Measurements from ENCODE around the gene SLC32A1. TPM values are rescaled to one million over a fixed set of nuclear protein-coding genes. Genes with fewer than 3 reads are reported as not detected.

The SLC32A1 gene
- total and polyA plus RNA-seq, 2 of the 13 experiments (the other 11 are each of a cell fraction or from before 2014, with no cell fraction given): not detected

DNA sequence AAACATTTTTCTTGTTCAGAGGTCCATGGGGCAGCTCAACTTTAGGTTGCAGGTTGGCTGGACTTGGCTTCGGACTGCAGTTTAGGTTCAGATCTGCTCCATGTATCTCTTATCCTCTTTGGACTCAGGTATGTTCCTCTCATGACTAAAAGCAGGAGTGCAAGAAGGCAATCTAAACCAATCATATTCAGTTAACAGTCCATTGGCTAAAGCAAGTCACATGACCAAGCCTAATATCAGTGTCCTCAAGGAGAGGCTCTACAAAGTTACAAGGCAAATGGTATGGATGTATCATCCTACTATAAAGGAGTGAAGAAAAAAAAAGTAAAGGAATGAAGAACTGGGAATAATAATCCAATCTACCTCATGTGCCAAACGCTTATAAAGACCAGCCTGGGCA, 21.5 kb downstream of the SLC32A1 start:
- no peak for DNase-seq (ENCODE audit: low spot score)
- CTCF ChIA-PET (ENCODE audit: low intra/inter-chr PET ratio, low total read pairs): no interaction called here
- Histone ChIP-seq H3K4me1 (ENCODE audit: insufficient read depth, low read length) (peaks cover 23% of the 10 kb centered on the region), H4K20me1 (ENCODE audit: insufficient read depth, low read length) (no peaks in the 10 kb centered on the region), H3K4me2 (ENCODE audit: low read depth, low read length) (no peak overlapping the region), H3K27ac (ENCODE audit: extremely low read length, insufficient read depth, low read length) (no peak overlapping the region), H3K9me3 (ENCODE audit: low read length) (no peaks in the 10 kb centered on the region), H3K9ac (ENCODE audit: insufficient read depth, low read depth, low read length) (no peak overlapping the region), H3K4me3 (replicated peaks in 1 of 3; ENCODE audit: insufficient read depth in 1 of 3, low read depth in 2 of 3, low read length in 3 of 3) (no peak overlapping the region), H3K79me2 (ENCODE audit: insufficient read depth, low read length) (peaks cover 17% of the 10 kb centered on the region), H2AFZ (ENCODE audit: low read length) (no peak overlapping the region), H3K36me3 (replicated peaks in 1 of 2; ENCODE audit: control insufficient read depth in 1 of 2, insufficient read depth in 2 of 2, low read length in 2 of 2) (0 out of 5 replicates have a peak, but pooled peaks cover 0 to 3% of the 10 kb centered on the region in 2 experiments), H3K27me3 (ENCODE audit: control insufficient read depth in 1 of 2, insufficient read depth in 2 of 2, low read length in 2 of 2) (peaks cover 0 to 23% of the 10 kb centered on the region in 2 experiments; a peak in 3 of 5 replicates)
- intact Hi-C loops (cut with micrococcal nuclease; ENCODE audit: unreplicated experiment) (loop anchor here (5.0 kb wide), 1 partner anchor 78 kb away; no protein-coding TSS in a partner anchor), in situ Hi-C loops (cut with HindIII; ENCODE audit: extremely low pct_ligation_motif_present, low pct_unique_long_range_greater_than_20kb) (loop anchor here (25.0 kb wide), 1 partner anchor 308 kb away; the partner anchor contains the start of gene SNHG17)
- no TSS peak for BruUV-seq (replicated peaks)
- TF ChIP-seq RAD51 (IDR thresholded peaks at IDR 0.05; ENCODE audit: borderline replicate concordance): peak; percentile 58; the same call in 1 of the 2 replicates
- TF ChIP-seq TP53 (CRISPR knock-in tag; conservative IDR thresholded peaks at IDR 0.05): no peak
- TF ChIP-seq NFYC (CRISPR knock-in tag; IDR thresholded peaks at IDR 0.05): peak; percentile 44; the same call in 1 of the 2 replicates
- POLR2A ChIA-PET: no interaction called here
- 21% methylated on average over 2 of the region's 2 CpGs for WGBS (ENCODE audit: low lambda C conversion rate)
- FAIRE-seq: no peak
- ATAC-seq: no peak

DNA sequence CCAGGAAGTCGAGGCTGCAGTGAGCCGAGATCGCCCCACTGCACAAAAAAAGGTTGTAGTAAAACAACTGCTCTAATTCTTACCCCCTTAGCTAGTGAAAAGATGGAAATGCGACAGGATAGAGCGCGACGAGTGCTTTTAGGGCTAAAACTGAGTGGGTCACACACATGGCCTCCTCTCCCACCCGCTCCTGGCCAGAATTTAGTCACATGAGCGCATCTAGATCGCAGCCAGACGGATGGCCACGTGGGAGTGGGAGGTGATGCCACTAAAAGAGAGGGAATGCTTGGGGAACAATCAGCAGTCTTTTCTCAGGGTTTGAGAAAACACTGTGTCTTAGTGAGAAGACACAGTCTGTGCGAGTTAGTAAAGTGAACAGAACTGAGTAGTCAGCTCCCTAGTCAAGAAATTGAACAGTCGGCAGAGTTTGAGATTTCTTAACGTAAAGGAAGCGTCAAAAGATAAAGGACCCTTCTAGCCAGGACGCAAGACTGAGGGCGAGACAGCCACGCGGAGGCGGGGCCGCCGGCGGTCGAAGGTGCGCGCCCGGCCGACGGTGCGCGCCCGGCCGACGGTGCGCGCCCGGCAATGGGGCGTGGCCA, 23.3 kb downstream of the SLC32A1 start:
- no peak for ATAC-seq
- TF ChIP-seq SMYD3 (CRISPR knock-in tag; IDR thresholded peaks at IDR 0.05) (no peak), ZNF460 (CRISPR knock-in tag; IDR thresholded peaks at IDR 0.05; ENCODE audit: borderline replicate concordance) (peak; percentile 18; the same call in 1 of the 2 replicates), POGZ (CRISPR knock-in tag; IDR thresholded peaks at IDR 0.05) (no peak), ZNF713 (CRISPR knock-in tag; IDR thresholded peaks at IDR 0.05) (0 out of 2 replicates have a peak, but pooled peaks have one; percentile 25), NFATC3 (CRISPR knock-in tag; IDR thresholded peaks at IDR 0.05) (0 out of 2 replicates have a peak, but pooled peaks have one; percentile 32), MATR3 (CRISPR knock-in tag; IDR thresholded peaks at IDR 0.05) (no peak), ZNF253 (CRISPR knock-in tag; IDR thresholded peaks at IDR 0.05; ENCODE audit: borderline replicate concordance) (no peak), HNRNPL (IDR thresholded peaks at IDR 0.05; ENCODE audit: low read depth, low read length) (no peak)

More for the DNA sequence above, 23.3 kb downstream of the SLC32A1 start:
- Histone ChIP-seq H3K4me3 (replicated peaks in 1 of 3; ENCODE audit: insufficient read depth in 1 of 3, low read depth in 2 of 3, low read length in 3 of 3) (peak overlapping the region; percentile 7 to 96 (median 65); a peak in 5 of 6 replicates), H3K4me1 (ENCODE audit: insufficient read depth, low read length) (peaks cover 23% of the 10 kb centered on the region), H3K27me3 (ENCODE audit: control insufficient read depth in 1 of 2, insufficient read depth in 2 of 2, low read length in 2 of 2) (peaks cover 0 to 12% of the 10 kb centered on the region in 2 experiments; a peak in 3 of 5 replicates), H3K79me2 (ENCODE audit: insufficient read depth, low read length) (peaks cover 17% of the 10 kb centered on the region), H3K36me3 (replicated peaks in 1 of 2; ENCODE audit: control insufficient read depth in 1 of 2, insufficient read depth in 2 of 2, low read length in 2 of 2) (peaks cover 7 to 9% of the 10 kb centered on the region in 2 experiments), H3K27ac (ENCODE audit: extremely low read length, insufficient read depth, low read length) (no peak overlapping the region), H3K9ac (ENCODE audit: insufficient read depth, low read depth, low read length) (peak overlapping the region; percentile 37; the same call in 1 of the 2 replicates), H3K9me3 (ENCODE audit: low read length) (no peaks in the 10 kb centered on the region), H3K4me2 (ENCODE audit: low read depth, low read length) (peak overlapping the region; percentile 83), H4K20me1 (ENCODE audit: insufficient read depth, low read length) (0 out of 2 replicates have a peak, but pooled peaks cover 4% of the 10 kb centered on the region), H2AFZ (ENCODE audit: low read length) (peak overlapping the region; percentile 80)
- BruUV-seq (replicated peaks): no TSS peak
- ChIA-PET CTCF (ENCODE audit: low intra/inter-chr PET ratio, low total read pairs) (interaction anchor here (1.5 kb wide), 1 partner anchor 16 kb away, joined by 3 read pairs; no protein-coding TSS in a partner anchor), POLR2A (interaction anchor here (0.7 to 1.8 kb wide), 6 partner anchors 8 to 312 kb away, joined by 3 to 7 read pairs (median 4); partner anchors contain the start of gene SNHG17)
- FAIRE-seq: no peak
- in situ Hi-C loops (cut with HindIII; ENCODE audit: extremely low pct_ligation_motif_present, low pct_unique_long_range_greater_than_20kb): loop anchor here (25.0 kb wide), 1 partner anchor 310 kb away; the partner anchor contains the start of gene SNHG17
- intact Hi-C loops (cut with micrococcal nuclease; ENCODE audit: unreplicated experiment): loop anchor here (1.0 to 5.0 kb wide), 4 partner anchors 16 to 179 kb away; partner anchors contain the start of gene FAM83D
- DNase-seq (ENCODE audit: low spot score): no peak
- WGBS (ENCODE audit: low lambda C conversion rate): 36% methylated on average over 20 of the region's 39 CpGs
